GM18520 (cell line): ENCODE results near the gene PLPP1.

ENCODE experiments used
- ATAC-seq: cut with Tn5 transposase; IDR thresholded peaks from one replicate; pipeline ENCODE4 v1.9.1; 2021; ENCODE audit not compliant: unreplicated experiment

The PLPP1 gene

GRCh38 chr5:55411876-55412275 is 122.9 kb downstream of the PLPP1 start:
- ATAC-seq = no peak

- no peak for ATAC-seq
These were observed 123.9 kb downstream of the PLPP1 start for GRCh38 chr5:55410845-55411244.

DNA sequence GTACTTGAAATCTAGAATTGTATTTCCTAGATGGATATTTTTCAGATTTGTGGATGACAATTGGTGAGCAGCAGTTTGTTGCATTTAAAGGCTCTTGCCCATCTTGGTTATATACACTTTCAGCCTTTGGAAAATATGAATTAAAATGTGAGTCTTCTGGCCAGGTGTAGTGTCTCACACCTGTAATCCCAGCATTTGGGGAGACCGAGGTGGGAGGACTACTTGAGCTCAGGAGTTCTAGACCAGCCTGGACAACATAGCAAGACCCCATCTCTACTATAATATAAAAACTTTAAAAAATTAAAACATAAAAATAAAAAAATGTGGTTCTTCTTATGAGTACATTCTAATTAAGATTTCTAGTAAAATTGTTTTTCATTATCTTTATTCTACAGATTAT is 125.0 kb downstream of the PLPP1 start:
- no peak for ATAC-seq

- no peak for ATAC-seq
These were observed 126.8 kb downstream of the PLPP1 start for GRCh38 chr5:55407984-55408383.

- ATAC-seq = no peak
These were observed 127.6 kb downstream of the PLPP1 start for GRCh38 chr5:55407059-55407684.

- ATAC-seq = no peak
These were observed 128.5 kb downstream of the PLPP1 start for GRCh38 chr5:55406292-55406691.

GRCh38 chr5:55402199-55402598 is 132.6 kb downstream of the PLPP1 start:
- ATAC-seq = no peak

DNA sequence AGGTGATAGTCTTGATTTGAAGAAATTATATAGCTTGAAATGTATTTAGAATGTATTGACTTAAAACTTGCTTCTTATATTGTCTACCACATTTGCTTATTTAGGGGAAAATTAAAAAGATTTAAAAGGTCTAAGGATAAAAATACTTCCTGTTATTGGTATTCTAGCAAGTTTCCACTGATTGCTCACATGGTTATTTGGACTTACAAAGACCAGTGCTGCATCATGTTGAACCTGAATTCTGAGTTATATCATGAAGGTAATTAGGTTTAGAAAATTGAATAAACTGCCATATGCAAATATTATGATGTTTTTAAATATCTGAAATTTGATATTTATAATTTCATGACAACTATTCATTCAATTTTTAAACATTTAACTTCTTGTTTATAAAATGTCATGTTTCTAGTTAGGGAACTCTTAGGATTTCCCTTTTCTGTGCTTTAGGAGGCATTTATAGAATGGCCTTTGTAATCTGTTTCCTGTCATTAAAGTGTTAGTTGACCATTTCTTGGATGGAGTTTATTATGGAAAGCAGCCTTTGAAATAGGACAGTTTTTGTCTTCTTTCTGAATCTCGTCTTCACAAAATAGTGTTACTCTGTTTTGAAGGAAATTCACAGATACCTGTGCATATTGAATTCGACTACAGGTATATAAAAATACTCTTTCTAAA is 141.1 kb downstream of the PLPP1 start:
- no peak for ATAC-seq

GRCh38 chr5:55392669-55393068 is 142.1 kb downstream of the PLPP1 start:
- no peak for ATAC-seq

GRCh38 chr5:55391707-55392106 is 143.1 kb downstream of the PLPP1 start:
- ATAC-seq = no peak

GRCh38 chr5:55387865-55388264 is 146.9 kb downstream of the PLPP1 start:
- no peak for ATAC-seq

- no peak for ATAC-seq
These were observed 148.4 kb downstream of the PLPP1 start for GRCh38 chr5:55386356-55386755.

- no peak for ATAC-seq
These were observed 148.9 kb downstream of the PLPP1 start for GRCh38 chr5:55385846-55386245.

DNA sequence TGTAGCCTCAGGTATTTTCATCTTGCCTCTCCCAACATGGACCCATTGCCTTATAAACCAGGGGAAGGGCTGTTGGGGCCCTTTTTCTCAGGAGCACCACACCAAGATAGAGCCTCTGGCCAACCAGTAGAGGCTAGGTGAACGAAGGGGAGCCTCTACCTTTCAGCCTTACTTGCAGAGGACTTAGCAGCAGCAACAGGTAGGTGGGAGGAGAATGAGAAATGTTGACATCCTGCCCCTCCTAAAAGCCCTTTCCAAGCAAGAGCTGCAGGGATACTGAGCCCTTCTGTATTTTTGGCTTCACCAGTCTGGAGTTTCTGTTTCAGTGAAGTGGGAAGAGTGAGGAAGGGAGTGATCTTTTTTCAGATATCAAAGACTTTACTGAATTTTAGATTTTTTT is 149.5 kb downstream of the PLPP1 start:
- ATAC-seq = no peak

GRCh38 chr5:55384072-55384471 is 150.7 kb downstream of the PLPP1 start:
- ATAC-seq = no peak

- no peak for ATAC-seq
These were observed 151.5 kb downstream of the PLPP1 start for GRCh38 chr5:55383254-55383653.

DNA sequence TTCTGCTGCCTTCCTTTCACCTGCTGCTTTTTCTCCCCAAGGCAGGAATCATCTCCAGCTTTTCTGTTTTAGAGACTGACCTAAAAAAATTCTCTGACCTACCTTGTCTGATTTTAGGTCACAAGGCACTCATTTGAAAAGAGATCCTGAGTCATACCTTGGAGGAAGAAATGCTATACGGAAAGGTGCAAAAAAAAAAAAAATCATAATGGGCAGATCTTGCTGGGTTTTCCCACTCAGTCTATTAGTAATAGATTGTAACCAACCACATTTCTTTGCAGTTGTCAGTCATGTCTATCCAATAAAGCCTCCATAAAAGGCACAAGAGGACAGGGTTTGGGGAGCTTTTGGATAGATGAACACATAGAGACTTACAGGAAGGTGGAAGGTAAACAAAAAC is 157.0 kb downstream of the PLPP1 start:
- no peak for ATAC-seq
